Measurements from ENCODE around the gene RPH3AL. TPM values are rescaled to one million over a fixed set of nuclear protein-coding genes. Genes with fewer than 3 reads are reported as not detected.

The RPH3AL gene
- total RNA-seq, 1 experiment from 2014 or later = 3.0 TPM

- no peak overlapping the region for H3K27ac ChIP-seq (ENCODE audit: insufficient read length, low read depth, low read length)
- no peak overlapping the region for H3T11ph ChIP-seq (ENCODE audit: low read length)
- no peak overlapping the region for H3K14ac ChIP-seq (ENCODE audit: insufficient read depth, low read length)
- no peak overlapping the region for H2BK5ac ChIP-seq (ENCODE audit: insufficient read length, low read length)
- H3K79me1 ChIP-seq (ENCODE audit: insufficient read depth, low read depth, low read length, poor library complexity, severe bottlenecking) = no peaks in the 10 kb centered on the region
- H2AK5ac ChIP-seq (ENCODE audit: insufficient read length, low read length) = no peak overlapping the region
- H3K9me3 Mint-ChIP-seq = peaks cover 4 to 11% of the 10 kb centered on the region in 2 experiments
- DNase-seq = no peak
- H2BK15ac ChIP-seq (ENCODE audit: low read depth, low read length) = no peak overlapping the region
- H3K18ac ChIP-seq (ENCODE audit: insufficient read length, low read depth, low read length) = no peak overlapping the region
- H3K36me3 Mint-ChIP-seq (ENCODE audit: insufficient read depth in 1 of 3, low read depth in 3 of 3) = peaks cover 0 to 8% (median 0%) of the 10 kb centered on the region in 3 experiments; a peak in 1 of 7 replicates
- H3K4me2 ChIP-seq (ENCODE audit: insufficient read depth, insufficient read length, low read length) = no peak overlapping the region
- H2BK20ac ChIP-seq (ENCODE audit: low read depth, low read length, poor library complexity, severe bottlenecking) = no peak overlapping the region
- no peak overlapping the region for H3K4me3 Mint-ChIP-seq
- no peak overlapping the region for H4K91ac ChIP-seq (ENCODE audit: insufficient read length, low read depth, low read length)
- no peak overlapping the region for H2BK12ac ChIP-seq (ENCODE audit: insufficient read length, low read depth, low read length)
- no peak overlapping the region for H3K4ac ChIP-seq (ENCODE audit: low read depth, low read length)
- no peaks in the 10 kb centered on the region; the same call in 1 of the 2 replicates for H3K27me3 ChIP-seq (ENCODE audit: insufficient read depth, low read length)
- no peak overlapping the region for H4K5ac ChIP-seq (ENCODE audit: insufficient read length, low read depth, low read length)
- no peak overlapping the region for H3K27ac Mint-ChIP-seq
- H2AFZ ChIP-seq (ENCODE audit: low read length) = no peak overlapping the region
- H3K4me1 Mint-ChIP-seq = peaks cover 2 to 9% of the 10 kb centered on the region in 2 experiments
- no peak for TF ChIP-seq CTCF (conservative IDR thresholded peaks at IDR 0.05)
- H3K23me2 ChIP-seq (ENCODE audit: insufficient read length, low read depth, low read length, poor library complexity, severe bottlenecking) = no peaks in the 10 kb centered on the region
- no peak overlapping the region for H3K23ac ChIP-seq (ENCODE audit: insufficient read length, low read depth, low read length)
- no peak overlapping the region for H3K9ac ChIP-seq (ENCODE audit: extremely low read depth, insufficient read length, low read length)
- no CpG with 5 or more reads among the region's 11 CpGs for WGBS (ENCODE audit: extremely low coverage, insufficient read length, low lambda C conversion rate)
- no peak overlapping the region for H4K8ac ChIP-seq (replicated peaks; ENCODE audit: insufficient read length, low read depth, low read length)
- H4K20me1 ChIP-seq (ENCODE audit: control insufficient read depth, insufficient read depth, insufficient read length) = no peaks in the 10 kb centered on the region
- H2BK120ac ChIP-seq (ENCODE audit: low read depth, low read length, poor library complexity, severe bottlenecking) = no peak overlapping the region
- no peaks in the 10 kb centered on the region for H3K9me3 ChIP-seq (ENCODE audit: control insufficient read depth, low read depth, low read length)
- H3K56ac ChIP-seq (ENCODE audit: insufficient read length, low read depth, low read length) = no peak overlapping the region
- H3K79me2 ChIP-seq (ENCODE audit: insufficient read depth, low read length) = no peaks in the 10 kb centered on the region
- no peaks in the 10 kb centered on the region for H3K4me1 ChIP-seq (ENCODE audit: insufficient read depth, low read length)
- H3K27me3 Mint-ChIP-seq (ENCODE audit: low read depth) = peaks cover 63% of the 10 kb centered on the region
Observed at GRCh38 chr17:391850-392249, 39.2 kb upstream of the RPH3AL start.

Data from H9 (cell line).